ENCODE measurements around the gene LETM1.

DNA sequence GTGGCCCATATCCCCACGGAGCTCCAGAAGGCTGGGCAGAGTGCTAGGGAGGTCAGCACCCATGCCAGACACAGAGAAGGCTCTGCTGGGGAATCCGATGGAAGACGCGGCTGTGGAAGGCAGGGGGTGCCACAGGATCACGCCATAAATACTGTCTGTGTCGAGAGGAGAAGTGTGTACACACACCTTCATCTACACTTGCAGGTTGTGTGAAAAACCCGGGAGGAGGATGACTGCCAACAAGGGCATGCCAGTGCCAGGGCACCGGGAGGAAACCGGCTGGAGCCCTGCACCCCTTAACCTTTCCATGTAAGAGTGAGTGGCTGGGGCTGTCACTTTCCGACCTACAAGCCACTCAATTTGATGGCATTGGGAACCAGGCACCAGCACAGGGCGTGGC lies 31.2 kb downstream of the LETM1 start:
- TF ChIP-seq, protein P1, sequence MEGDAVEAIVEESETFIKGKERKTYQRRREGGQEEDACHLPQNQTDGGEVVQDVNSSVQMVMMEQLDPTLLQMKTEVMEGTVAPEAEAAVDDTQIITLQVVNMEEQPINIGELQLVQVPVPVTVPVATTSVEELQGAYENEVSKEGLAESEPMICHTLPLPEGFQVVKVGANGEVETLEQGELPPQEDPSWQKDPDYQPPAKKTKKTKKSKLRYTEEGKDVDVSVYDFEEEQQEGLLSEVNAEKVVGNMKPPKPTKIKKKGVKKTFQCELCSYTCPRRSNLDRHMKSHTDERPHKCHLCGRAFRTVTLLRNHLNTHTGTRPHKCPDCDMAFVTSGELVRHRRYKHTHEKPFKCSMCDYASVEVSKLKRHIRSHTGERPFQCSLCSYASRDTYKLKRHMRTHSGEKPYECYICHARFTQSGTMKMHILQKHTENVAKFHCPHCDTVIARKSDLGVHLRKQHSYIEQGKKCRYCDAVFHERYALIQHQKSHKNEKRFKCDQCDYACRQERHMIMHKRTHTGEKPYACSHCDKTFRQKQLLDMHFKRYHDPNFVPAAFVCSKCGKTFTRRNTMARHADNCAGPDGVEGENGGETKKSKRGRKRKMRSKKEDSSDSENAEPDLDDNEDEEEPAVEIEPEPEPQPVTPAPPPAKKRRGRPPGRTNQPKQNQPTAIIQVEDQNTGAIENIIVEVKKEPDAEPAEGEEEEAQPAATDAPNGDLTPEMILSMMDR (IDR thresholded peaks at IDR 0.05), result no peak
- no peak for TF ChIP-seq EZH2 (IDR thresholded peaks at IDR 0.05; ENCODE audit: borderline replicate concordance, insufficient read depth, low read depth, low read length, poor library complexity, severe bottlenecking)
